Astrocyte (in vitro differentiated cells and primary cell): ENCODE results near the gene CUEDC1.

Experiments
- CTCF ChIP-seq: IDR thresholded peaks from 2 replicates; pipeline ENCODE4 v1.5.1; 2011; ENCODE audit warnings: low read depth, mild to moderate bottlenecking, inconsistent platforms, low read length, moderate library complexity; ENCODE audit not compliant: insufficient read depth
- EZH2 ChIP-seq: IDR thresholded peaks from 2 replicates; pipeline ENCODE4 v1.6.1; 2012; ENCODE audit warnings: mild to moderate bottlenecking, low read length, inconsistent platforms; ENCODE audit not compliant: insufficient read depth

GRCh38 chr17:57918017-57918895, 37.0 kb downstream of the CUEDC1 start:
- TF ChIP-seq CTCF: no peak
- no peak for TF ChIP-seq EZH2
